Measurements from ENCODE around the gene AIMP2. TPM values are rescaled to one million over a fixed set of nuclear protein-coding genes. Genes with fewer than 3 reads are reported as not detected.
"Not testable (repeated sequence)": the region's sequence is repeated elsewhere in the genome, so short reads cannot be mapped to it uniquely, and the experiment has no call there.

The AIMP2 gene
- 10 to 100 TPM; 26.4 to 33.8 (median 30.3) TPM for polyA plus RNA-seq (ENCODE audit: insufficient read length in 10 of 10)
- long read RNA-seq, donor 1, transcript AIMP2-201 (4 exons, 1,225 nt): major isoform, 23 of 29 reads
- long read RNA-seq, donor 1, partial matches to known transcripts: 6 of 29 reads
- long read RNA-seq, donor 1, other reads (novel, unspliced or antisense): 0 of 29 reads
- long read RNA-seq, donor 2, transcript AIMP2-201 (4 exons, 1,225 nt): major isoform, 8 of 13 reads
- long read RNA-seq, donor 2, partial matches to known transcripts: 5 of 13 reads
- long read RNA-seq, donor 2, other reads (novel, unspliced or antisense): 0 of 13 reads
- long read RNA-seq, donor 3: 0 reads
- long read RNA-seq, donor 4, transcript AIMP2-201 (4 exons, 1,225 nt): major isoform, 8 of 13 reads
- long read RNA-seq, donor 4, partial matches to known transcripts: 5 of 13 reads
- long read RNA-seq, donor 4, other reads (novel, unspliced or antisense): 0 of 13 reads
- long read RNA-seq, donor 5, transcript AIMP2-201 (4 exons, 1,225 nt): major isoform, 15 of 20 reads
- long read RNA-seq, donor 5, transcript AIMP2-202 (3 exons, 860 nt): minor isoform, 5 of 20 reads
- long read RNA-seq, donor 5, partial matches to known transcripts: 0 of 20 reads
- long read RNA-seq, donor 5, other reads (novel, unspliced or antisense): 0 of 20 reads
- long read RNA-seq, donor 6, transcript AIMP2-201 (4 exons, 1,225 nt): major isoform, 19 of 53 reads
- long read RNA-seq, donor 6, partial matches to known transcripts: 17 of 53 reads
- long read RNA-seq, donor 6, other reads (novel, unspliced or antisense): 14 of 53 reads
- long read RNA-seq, donor 7, transcript AIMP2-201 (4 exons, 1,225 nt): major isoform, 17 of 31 reads
- long read RNA-seq, donor 7, partial matches to known transcripts: 13 of 31 reads
- long read RNA-seq, donor 7, other reads (novel, unspliced or antisense): 0 of 31 reads
- long read RNA-seq, donor 8, transcript AIMP2-201 (4 exons, 1,225 nt): major isoform, 9 of 49 reads
- long read RNA-seq, donor 8, partial matches to known transcripts: 40 of 49 reads
- long read RNA-seq, donor 8, other reads (novel, unspliced or antisense): 0 of 49 reads
- long read RNA-seq, donor 9, partial matches to known transcripts: 0 of 1 reads
- long read RNA-seq, donor 9, other reads (novel, unspliced or antisense): 0 of 1 reads

DNA sequence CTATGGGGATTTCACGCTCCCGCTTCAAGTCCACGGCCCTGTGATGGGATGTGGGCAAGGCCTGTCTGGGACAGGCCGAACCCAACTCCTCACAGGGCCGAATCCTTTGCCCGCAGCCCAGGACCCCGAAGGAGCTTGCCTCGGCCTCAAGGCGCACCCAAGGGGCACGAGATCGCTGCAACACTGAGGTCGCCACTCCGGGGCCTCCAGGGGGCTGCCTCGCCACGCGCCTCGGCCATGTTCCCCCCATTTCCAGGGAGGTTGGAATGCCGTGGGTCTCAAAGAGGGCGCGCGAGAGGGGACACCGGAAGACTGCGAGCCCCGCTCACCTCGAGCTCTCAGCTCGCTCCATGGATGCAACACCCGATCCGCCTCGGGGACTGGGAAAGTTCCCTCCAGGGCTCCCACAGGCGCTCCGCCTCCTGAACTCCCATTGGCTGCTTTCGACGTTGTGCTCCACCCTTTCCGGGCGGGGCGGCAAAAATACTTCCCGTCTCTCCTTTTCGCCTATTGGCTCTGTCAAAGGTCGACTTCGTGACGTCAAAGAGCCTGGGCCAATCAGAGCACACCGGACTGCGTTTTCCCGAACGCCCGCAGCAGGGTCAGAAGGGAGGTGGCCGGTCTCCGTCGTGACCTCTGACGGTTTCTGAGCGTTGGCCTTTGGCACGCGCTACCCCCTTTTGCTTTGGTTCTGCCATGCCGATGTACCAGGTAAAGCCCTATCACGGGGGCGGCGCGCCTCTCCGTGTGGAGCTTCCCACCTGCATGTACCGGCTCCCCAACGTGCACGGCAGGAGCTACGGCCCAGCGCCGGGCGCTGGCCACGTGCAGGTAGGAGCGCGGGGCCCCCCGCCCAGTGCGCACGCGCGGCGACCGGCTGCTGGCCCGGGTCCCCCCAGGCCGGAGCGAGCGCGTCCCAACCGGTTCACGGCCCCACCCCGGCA is at the start of gene AIMP2, which contains the start of gene PMS2:
Gene AIMP2 (plus strand): TSS at position 605 of the 944 bp plus-strand sequence. CDS start 92 bp downstream, at position 697.
Gene PMS2 (minus strand): TSS at position 382 of the 944 bp plus-strand sequence. CDS start 30 bp downstream, at position 352.
- peak; percentile 98 to 99 (median 99) for DNase-seq

DNA sequence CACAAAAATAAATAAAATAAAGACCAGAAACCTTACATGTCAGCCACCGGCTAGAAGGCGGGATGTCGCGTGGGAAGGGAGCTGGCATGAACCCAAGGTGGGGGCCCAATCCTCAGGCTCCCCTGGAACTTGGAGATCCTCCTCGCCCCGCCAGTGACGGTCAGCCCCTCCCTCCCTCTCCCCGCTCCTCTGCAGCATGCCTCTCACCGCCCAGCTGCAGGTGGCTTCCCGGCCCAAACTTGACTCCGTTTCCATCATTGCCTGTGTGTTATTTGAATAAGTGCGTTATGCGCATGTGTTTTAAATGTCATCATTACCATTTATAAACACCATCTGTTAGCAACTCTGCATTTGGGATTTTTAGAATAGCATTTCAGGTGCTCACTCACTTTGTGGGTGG is 45.9 kb upstream of the AIMP2 start:
- not testable (repeated sequence) for DNase-seq

DNA sequence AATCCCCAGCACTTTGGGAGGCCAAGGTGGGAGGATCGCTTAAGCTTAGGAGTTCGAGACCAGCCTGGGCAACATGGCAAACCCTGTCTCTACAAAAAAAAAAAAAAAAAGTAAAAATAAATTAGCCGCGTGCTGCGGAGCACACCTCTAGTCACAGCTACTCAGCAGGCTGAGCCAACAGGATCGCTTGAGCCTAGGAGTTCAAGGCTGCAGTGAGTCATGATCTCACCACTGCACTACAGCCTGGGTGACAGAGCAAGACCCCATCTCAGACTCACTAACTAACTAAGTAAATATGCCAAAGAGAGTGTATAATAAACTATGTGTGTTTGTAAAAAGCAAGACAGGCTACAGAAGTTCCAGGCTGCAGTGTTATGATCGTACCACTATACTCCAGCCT is 45.3 kb upstream of the AIMP2 start:
- not testable (repeated sequence) for DNase-seq

DNA sequence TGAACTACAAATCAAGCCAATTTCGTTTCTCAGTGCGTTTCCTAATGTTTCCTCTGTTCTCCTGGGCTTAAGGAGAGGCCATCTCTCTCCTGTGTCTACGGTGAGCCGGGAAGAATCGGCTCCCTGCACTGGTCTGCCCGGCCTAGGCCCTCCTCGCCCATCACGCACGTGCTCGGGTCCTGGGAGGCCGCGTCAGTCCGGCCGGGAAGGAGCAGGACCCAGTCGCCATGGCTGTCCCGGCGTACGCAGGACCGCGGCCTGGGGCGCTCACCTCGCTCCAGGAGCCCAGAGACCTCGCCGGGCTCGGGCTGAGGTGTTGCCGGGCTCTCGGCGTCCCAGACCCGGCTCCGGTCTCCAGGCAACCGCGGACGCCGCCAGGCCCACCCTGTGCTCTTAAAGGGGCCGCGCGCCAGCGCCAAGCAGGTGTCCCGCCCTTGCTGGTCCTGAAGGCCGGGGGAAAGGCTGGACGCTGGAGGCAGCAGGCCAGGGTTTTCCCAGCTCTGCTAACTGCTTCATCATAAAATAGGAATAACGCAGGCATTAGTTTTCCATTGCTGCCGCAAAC is 38.6 kb upstream of the AIMP2 start, which contains the start of gene RSPH10B:
Gene RSPH10B (minus strand): TSS at position 343 of the 565 bp plus-strand sequence. CDS start 3,573 bp downstream, outside the sequence.
- peak in 1 of 3 donors; percentile 2 for DNase-seq

DNA sequence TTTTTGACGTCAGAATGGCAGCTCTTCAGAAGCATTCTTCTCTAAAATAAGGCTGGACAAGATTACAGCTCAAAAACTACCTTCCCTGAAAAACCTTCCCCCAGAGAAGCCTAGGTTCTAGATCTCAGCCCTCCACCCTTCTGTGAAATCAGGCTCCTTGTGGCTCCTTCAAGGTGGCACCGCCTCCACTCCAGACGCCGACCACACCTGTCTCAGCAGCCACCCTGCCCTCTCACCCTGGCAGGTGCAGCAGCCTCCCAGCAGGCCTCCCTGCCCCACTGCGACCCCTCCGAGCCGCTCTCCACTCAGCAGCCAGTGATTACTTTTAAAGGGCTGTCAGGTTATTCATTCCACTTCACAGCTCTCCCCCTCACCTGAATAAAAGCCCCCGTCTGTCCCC is 35.5 kb upstream of the AIMP2 start:
- not testable (repeated sequence) for DNase-seq

DNA sequence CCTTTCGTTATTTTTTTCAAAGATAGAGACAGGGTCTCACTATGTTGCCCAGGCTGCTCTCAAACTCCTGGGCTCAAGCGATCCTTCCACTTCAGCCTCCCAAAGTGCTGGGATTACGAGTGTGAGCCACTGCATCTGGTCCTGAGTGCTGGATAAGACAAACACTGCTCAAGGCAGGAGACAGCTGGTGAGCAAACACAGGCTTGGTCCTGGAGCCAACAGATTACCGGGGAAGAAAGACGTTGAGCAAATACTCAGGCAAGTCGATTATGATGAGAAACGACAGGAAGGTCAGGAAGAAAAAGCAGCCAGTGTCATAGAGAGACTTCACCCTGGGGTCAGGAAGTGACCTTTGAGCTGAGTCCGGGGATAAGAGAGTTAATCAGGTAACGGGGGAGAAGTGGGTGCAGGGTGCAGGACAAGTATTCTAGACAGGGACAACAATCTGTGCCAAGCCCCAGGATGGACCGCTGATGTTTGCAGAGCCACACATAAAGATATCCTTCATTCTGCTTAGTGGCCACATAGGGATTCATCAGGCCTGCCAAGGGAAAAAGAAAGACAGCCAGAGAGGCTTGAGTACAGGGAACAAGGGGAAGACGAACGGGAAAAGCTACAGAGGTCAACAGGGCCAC is 29.3 kb upstream of the AIMP2 start:
- DNase-seq: not testable (repeated sequence)

DNA sequence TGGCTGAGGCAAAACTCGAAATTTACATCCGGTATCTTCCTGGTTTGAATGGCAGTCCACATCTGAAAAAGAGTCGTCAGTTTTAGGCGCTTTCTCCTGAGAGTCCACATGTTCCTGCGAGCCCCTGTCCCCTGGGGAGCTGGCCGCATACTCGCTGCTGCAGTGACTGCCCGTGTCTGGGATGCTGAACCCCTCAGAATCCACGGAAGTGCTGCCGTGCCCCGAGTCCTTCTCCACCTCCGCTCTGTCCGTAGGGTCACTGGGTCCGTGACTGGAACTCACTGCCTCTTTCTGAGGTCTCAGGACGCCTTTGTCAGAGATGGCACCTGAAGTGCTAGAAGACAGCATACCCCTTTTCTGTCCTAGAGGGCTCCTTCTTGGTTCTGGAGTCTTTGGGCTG is 22.0 kb upstream of the AIMP2 start:
- not testable (repeated sequence) for DNase-seq

DNA sequence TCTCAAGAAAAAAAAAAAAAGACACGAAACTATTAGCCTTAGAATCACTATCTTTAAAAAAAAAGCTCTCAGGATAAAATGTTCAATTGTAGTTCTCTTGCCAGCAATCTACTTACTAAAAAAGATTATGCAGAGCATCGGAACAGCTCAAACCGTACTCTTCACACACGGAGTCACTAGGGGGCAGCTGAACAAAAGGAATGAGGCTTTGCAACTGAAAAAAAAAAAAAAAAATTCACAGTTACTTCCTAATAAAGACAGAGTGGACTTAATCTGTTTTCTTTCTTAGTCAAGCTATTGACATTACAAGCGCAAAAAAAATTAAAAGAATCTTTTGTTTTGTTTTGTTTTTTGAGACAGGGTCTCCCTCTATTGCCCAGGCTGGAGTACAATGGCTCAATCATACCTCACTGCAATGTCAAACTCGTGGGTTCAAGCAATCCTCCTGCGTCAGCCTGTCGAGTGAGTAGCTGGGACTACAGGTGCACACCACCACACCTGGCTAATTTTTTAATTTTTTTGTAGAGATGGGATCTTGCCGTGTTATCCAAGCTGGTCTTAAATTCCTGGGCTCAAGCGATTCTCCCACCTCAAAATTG is 11.8 kb upstream of the AIMP2 start:
- DNase-seq: peak; percentile 52 to 77 (median 73)

DNA sequence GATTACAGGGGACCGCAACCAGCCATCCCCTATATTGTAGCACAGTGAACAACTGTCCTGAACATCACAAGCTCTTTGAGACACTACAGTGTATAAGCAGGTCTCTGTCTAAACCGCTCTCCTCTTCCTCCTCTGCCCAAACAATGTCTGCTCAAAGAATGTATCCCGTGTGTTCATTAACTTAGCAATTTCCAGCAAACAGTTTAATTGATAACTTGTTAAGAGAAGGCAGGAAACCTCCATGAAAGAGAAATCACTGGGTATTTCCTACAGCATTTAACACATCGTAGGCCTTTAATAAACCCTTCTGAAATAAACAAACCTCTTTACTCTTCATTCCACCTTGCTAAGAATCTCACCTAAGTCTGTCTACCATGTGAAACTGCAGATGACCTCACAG is 1.7 kb upstream of the AIMP2 start:
- DNase-seq: no peak

DNA sequence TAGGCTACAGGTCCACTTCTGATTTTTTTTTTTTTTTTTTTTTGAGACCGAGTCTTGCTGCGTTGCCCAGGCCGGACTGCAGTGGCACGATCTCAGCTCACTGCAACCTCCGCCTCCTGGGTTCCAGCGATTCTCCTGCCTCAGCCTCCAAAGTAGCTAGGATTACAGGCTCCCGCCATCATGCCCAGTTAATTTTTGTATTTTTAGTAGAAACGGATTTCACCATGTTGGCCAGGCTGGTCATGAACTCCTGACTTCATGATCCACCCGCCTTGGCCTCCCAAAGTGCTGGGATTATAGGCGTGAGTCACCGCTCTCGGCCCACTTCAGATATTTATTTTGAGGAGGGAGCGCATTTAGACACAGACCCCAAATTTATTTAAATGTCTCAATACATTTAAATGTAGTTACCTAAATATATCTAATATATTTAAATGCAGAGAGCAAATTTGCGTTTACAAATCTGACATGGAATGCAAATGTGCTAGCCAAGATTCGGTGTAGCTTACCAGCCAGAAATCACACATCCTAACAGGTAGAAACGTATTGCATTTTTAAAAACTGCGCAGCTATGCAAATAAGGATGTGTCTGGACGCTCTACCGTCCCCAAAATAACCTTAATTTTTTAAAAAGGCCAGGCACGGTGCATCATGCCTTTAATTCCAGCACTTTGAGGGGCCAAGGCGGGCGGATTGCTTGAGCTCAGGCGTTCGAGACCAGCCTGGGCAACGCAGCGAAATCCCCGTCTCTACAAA is 1.1 kb upstream of the AIMP2 start:
- DNase-seq: not testable (repeated sequence)

DNA sequence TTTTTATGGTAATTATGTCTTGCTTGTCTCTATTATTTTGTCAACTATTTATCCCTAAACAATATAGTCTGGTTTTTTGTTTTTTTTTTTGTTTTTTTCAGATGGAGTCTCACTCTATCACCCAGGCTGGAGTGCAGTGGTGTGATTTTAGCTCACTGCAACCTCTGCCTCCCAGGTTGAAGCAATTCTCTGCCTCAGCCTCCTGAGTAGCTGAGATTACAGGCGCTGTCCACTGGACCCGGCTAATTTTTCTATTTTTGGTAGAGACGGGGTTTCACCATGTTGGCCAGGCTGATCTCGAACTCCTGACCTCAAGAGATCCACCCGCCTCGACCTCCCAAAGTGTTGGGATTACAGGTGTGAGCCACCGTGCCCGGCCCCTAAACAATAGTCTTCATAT is 1.3 kb downstream of the AIMP2 start:
- not testable (repeated sequence) for DNase-seq

DNA sequence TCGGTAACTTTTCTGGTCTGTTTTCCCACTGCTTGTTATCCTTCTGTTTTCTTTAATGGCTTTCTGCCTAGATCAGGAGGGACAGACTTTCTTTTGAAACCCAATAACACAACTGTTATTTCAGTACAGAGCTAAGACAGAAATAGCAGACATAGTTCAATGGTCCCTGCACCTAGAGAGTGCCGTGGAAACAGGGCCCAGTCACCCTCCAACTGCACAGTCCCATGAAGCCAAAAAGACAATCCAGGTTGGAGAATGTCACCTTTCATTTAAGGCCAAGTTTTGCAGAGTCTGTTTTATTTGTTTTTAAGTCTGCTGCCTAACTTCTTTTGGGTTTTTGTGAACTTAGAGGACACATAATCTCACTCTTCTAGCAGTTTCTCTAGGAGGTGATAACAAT is 2.5 kb downstream of the AIMP2 start:
- DNase-seq: no peak

DNA sequence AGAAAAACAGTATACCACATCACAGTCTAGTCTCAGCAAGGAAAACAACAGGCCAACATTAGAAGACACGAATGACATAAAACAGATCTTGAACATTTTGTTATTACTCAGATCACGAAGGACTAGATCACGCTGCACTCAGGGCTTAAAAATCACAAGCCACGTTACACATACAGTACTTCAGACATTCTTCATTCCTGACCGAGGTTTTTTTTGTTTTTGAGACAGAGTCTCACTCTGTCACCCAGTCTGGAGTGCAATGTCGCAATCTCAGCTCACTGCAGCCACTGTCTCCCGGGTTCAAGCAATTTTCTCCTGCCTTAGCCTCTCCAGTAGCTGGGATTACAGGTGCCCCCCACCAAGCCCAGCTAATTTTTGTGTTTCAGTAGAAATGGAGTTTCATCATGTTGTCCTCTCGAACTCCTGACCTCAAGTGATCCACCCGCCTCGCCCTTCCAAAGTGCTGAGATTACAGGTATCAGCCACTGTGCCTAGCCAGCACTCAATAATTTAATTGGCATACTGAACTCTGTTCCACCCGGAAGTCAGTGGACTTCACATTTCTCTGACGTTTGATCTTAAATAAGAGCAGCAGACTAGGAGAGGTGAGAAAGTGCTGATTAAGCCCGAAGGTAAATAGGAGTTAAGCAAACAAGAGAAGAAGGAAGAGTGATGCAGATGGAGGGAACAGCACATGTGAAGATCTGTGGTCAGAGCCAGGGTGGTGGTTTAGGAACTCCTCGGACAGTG is 3.5 kb downstream of the AIMP2 start:
- DNase-seq: no peak

DNA sequence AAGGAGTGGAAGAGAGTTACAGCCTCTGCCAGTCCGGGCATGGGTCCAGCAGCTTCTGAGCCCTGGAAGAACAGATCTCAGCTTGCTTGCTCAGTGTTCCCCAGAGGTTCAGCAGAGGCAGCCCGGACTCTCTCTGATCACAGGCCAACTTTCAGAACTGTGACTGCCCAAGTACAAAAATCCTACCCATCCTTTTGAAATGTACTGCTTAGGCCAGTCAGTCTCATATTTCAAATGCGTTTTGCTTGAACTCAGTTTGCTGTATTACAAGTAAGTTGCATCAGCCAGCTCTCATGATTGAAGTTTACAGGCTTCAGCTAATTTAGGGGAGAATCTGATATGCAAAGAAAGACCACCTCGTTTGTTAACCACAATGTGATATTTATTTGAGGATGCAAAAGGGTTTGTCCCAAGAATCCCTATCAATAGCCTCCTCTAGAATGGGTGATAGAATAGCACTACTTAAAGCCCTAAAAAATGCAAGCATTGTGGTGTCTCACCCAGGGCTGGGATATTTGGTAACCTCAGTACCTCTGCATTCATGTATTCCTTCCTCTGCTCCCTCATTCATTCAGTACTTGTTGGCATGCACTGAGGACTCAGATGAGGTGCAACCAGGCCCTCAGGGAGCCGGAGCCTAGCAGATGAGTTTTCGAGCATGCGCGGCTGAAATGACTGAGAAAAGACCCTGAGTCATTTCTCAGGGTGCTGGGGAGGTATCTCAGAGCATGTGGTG is 7.0 kb downstream of the AIMP2 start:
- peak; percentile 72 to 78 (median 73) for DNase-seq

DNA sequence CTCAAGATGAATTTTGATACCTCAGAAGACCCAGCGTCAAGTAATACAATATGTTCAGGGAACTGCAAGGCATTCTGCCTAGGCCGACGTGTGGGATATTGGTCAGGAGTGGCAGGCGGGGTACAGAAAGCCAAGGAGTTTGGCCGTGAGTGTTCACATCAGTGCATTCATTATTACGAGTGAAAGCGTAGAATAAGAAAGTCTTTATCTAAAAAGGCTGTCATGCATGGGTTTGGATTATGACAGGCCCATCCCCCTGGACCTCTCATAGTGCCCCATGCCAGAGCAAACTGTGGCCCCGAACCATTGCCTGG is 7.5 kb downstream of the AIMP2 start:
- no peak for DNase-seq

DNA sequence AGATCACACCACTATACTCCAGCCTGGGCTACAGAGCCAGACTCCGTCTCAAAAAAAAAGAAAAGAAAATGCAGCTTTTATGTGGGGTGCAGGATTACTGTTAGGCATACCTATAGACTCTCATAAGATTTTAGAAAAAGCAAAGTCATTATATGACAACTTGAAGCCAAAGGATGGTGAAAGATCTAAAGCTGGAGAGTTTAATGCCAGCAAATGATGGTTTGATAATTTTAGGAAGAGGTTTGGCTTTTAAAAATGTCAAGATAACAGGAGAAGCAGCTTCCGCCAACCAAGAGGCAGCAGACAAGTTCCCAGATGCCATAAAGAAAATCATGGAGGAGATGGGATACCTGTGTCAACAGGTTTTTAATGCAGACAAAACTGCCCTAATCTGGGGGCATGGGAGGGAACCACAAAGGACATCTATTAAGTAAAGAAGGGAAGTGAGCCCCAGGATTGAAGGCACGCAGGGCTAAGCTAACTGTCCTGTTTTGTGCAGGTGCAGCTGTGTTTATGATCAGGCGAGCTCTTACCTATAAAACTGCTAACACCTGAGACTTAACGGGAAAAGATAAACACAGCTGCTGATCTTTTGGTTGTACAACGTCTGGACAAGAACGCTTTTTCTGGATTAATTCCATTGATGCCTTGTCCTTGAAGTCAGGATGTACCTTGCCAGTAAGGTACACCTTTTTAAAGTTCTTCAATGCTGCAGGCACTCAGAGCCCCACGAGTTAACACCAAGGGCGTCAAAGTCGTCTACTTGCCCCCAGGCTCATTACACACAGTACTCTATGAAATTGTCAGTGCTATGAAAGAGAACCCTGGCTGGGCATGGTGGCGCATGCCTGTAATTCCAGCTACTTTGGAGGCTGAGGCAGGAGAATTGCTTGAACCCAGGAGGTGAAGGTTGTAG is 11.6 kb downstream of the AIMP2 start:
- DNase-seq: no peak
